ENCODE data around the gene SLC22A14. TPM values are rescaled to one million over a fixed set of nuclear protein-coding genes. Genes with fewer than 3 reads are reported as not detected.

SLC22A14 gene
- total RNA-seq, 3 donors from 2014 or later (not counting 1 experiment from before 2014, with no cell fraction given) = 0.20 TPM; not detected in 2

GRCh38 chr3:38276081-38276916 lies 5.8 kb upstream of the SLC22A14 start:
- H3K36me3 ChIP-seq (ENCODE audit: control insufficient read depth, insufficient read depth, low read length) = no peaks in the 10 kb centered on the region
- ATAC-seq (no peak), DNase-seq (no peak)
- H3K9me3 ChIP-seq (ENCODE audit: control insufficient read depth, insufficient read depth, low read length) = no peaks in the 10 kb centered on the region
- H3K9me3 Mint-ChIP-seq = no peaks in the 10 kb centered on the region
- no peaks in the 10 kb centered on the region for H3K36me3 Mint-ChIP-seq
- no peak overlapping the region for H3K27ac ChIP-seq (ENCODE audit: low read length)
- H3K27me3 Mint-ChIP-seq (ENCODE audit: low read depth in 2 of 2) = no peaks in the 10 kb centered on the region
- H3K4me1 Mint-ChIP-seq = no peaks in the 10 kb centered on the region
- no peaks in the 10 kb centered on the region for H3K27me3 ChIP-seq (ENCODE audit: control insufficient read depth, insufficient read depth, low read length)
- H3K4me1 ChIP-seq (ENCODE audit: control insufficient read depth, insufficient read depth, low read length) = no peaks in the 10 kb centered on the region
- intact Hi-C loops (cut with micrococcal nuclease) = no loop called here
- TF ChIP-seq CTCF (IDR thresholded peaks at IDR 0.05) = no peak
- 93% methylated on average over 13 of the region's 13 CpGs for WGBS (ENCODE audit: insufficient coverage)
- no peak overlapping the region for H3K4me3 ChIP-seq (ENCODE audit: low read length)
- H3K4me3 Mint-ChIP-seq = no peak overlapping the region
- H3K27ac Mint-ChIP-seq = no peak overlapping the region

- Mint-ChIP-seq H3K9me3 (no peaks in the 10 kb centered on the region), H3K4me1 (no peaks in the 10 kb centered on the region), H3K27ac (no peak overlapping the region), H3K4me3 (no peak overlapping the region), H3K36me3 (no peaks in the 10 kb centered on the region), H3K27me3 (ENCODE audit: low read depth in 2 of 2) (no peaks in the 10 kb centered on the region)
- H3K27ac ChIP-seq (ENCODE audit: low read length) = no peak overlapping the region
- ATAC-seq (no peak), DNase-seq (no peak)
- H3K4me3 ChIP-seq (ENCODE audit: low read length) = no peak overlapping the region
- H3K9me3 ChIP-seq (ENCODE audit: control insufficient read depth, insufficient read depth, low read length) = no peaks in the 10 kb centered on the region
- no peaks in the 10 kb centered on the region for H3K4me1 ChIP-seq (ENCODE audit: control insufficient read depth, insufficient read depth, low read length)
- 85% methylated on average over 13 of the region's 13 CpGs for WGBS (ENCODE audit: insufficient coverage)
- no peak for TF ChIP-seq CTCF (IDR thresholded peaks at IDR 0.05)
- no peaks in the 10 kb centered on the region for H3K36me3 ChIP-seq (ENCODE audit: control insufficient read depth, insufficient read depth, low read length)
- no peaks in the 10 kb centered on the region for H3K27me3 ChIP-seq (ENCODE audit: control insufficient read depth, insufficient read depth, low read length)
- intact Hi-C loops (cut with micrococcal nuclease) = no loop called here
Observed at GRCh38 chr3:38276917-38277630, 5.0 kb upstream of the SLC22A14 start.

- Mint-ChIP-seq H3K27ac (no peak overlapping the region), H3K9me3 (no peaks in the 10 kb centered on the region), H3K4me3 (no peak overlapping the region), H3K4me1 (no peaks in the 10 kb centered on the region), H3K27me3 (ENCODE audit: low read depth in 2 of 2) (no peaks in the 10 kb centered on the region), H3K36me3 (no peaks in the 10 kb centered on the region)
- Histone ChIP-seq H3K9me3 (ENCODE audit: control insufficient read depth, insufficient read depth, low read length) (no peaks in the 10 kb centered on the region), H3K4me1 (ENCODE audit: control insufficient read depth, insufficient read depth, low read length) (no peaks in the 10 kb centered on the region), H3K27ac (ENCODE audit: low read length) (no peak overlapping the region), H3K27me3 (ENCODE audit: control insufficient read depth, insufficient read depth, low read length) (no peaks in the 10 kb centered on the region), H3K4me3 (ENCODE audit: low read length) (no peak overlapping the region), H3K36me3 (ENCODE audit: control insufficient read depth, insufficient read depth, low read length) (no peaks in the 10 kb centered on the region)
- no peak for DNase-seq
- WGBS (ENCODE audit: insufficient coverage) = 93% methylated on average over 3 of the region's 5 CpGs
- no peak for TF ChIP-seq CTCF (IDR thresholded peaks at IDR 0.05)
- intact Hi-C loops (cut with micrococcal nuclease) = no loop called here
- no peak for ATAC-seq
Observed at GRCh38 chr3:38278841-38279240, 3.3 kb upstream of the SLC22A14 start.

Data from natural killer cell (primary cell).